Hematopoietic multipotent progenitor cell treated with erythropoietin and hydrocortisone succinate and interleukin-3 and kit ligand, for 4 days (in vitro differentiated cells): ENCODE measurements around the gene SH3PXD2B.
"Not testable (repeated sequence)": the region's sequence is repeated elsewhere in the genome, so short reads cannot be mapped to it uniquely, and the experiment has no call there.

ENCODE experiments used
- DNase-seq: peaks from one replicate; pipeline ENCODE4 v3.0.0-alpha.2; 2015

SH3PXD2B gene

DNA sequence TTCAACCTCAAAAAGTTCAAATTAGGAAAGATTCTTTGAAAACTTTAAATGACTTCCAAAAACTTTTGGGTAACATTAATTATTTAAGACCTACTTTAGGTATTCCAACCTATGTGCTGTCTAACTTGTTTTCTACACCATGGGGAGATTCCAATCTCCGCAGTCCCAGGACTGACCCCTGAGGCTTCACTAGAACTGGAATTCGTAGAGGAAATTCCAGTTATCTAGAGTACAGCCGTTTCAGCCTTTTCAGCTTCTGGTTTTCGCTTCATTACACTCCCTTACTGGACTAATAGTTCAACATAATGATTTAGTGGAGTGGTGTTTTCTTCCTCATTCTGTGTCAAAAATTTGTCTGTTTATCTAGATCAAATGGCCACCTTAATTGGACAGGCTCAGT is 55.7 kb downstream of the SH3PXD2B start:
- DNase-seq, result not testable (repeated sequence)

GRCh38 chr5:172396994-172397393 is 57.3 kb downstream of the SH3PXD2B start:
- not testable (repeated sequence) for DNase-seq

GRCh38 chr5:172396220-172396619 is 58.1 kb downstream of the SH3PXD2B start:
- no peak for DNase-seq

DNA sequence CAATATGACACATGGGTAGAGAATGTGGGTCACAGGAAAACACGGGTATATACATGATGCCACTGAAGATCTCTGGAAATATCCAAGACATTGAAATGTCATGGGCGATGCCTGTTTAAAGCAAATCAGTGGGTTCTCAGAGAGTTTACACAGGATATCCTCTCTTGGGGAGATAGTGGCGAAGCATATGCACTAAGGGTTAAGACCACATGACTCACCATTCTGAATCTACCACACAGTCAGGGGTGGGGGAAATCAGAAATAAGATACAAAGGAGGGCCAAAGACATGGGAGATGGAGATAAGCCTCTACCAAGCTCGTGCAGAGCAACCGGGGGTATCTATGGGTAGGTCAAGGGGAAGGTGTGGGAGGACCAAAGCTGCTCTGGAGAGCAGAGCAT is 58.8 kb downstream of the SH3PXD2B start:
- DNase-seq, result peak; percentile 90

GRCh38 chr5:172389578-172390112 is 64.7 kb downstream of the SH3PXD2B start:
- DNase-seq, result peak; percentile 42

- DNase-seq, result no peak
Measured at GRCh38 chr5:172388246-172388733, 66.0 kb downstream of the SH3PXD2B start.

- no peak for DNase-seq
Measured at GRCh38 chr5:172385707-172386106, 68.6 kb downstream of the SH3PXD2B start.

- no peak for DNase-seq
Measured at GRCh38 chr5:172385010-172385563, 69.2 kb downstream of the SH3PXD2B start.

- DNase-seq, result no peak
Measured at GRCh38 chr5:172383191-172383802, 71.0 kb downstream of the SH3PXD2B start.

- no peak for DNase-seq
Measured at GRCh38 chr5:172380987-172381643, 73.2 kb downstream of the SH3PXD2B start.

GRCh38 chr5:172380301-172380986 is 73.9 kb downstream of the SH3PXD2B start:
- no peak for DNase-seq

DNA sequence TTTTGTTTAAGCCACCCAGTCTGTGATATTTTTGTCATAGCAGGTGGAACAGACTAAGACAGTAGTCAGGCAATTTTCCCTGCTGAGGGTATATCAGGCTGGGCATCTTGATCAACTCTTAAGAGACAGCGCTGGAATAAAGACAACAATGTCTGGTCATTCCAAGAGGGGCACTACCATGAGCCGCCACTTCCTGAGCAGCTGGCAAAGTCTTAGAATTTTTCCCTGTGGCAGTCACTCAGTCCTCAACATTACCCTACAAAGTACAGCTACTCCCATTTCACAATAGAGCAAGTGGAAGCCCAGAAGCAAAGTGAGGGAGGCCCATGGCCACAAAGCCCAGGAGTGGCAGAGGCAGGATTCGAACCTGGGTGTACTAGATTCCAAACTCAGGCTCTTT is 74.8 kb downstream of the SH3PXD2B start:
- DNase-seq, result no peak

GRCh38 chr5:172377856-172378255 is 76.5 kb downstream of the SH3PXD2B start:
- peak; percentile 29 for DNase-seq

DNA sequence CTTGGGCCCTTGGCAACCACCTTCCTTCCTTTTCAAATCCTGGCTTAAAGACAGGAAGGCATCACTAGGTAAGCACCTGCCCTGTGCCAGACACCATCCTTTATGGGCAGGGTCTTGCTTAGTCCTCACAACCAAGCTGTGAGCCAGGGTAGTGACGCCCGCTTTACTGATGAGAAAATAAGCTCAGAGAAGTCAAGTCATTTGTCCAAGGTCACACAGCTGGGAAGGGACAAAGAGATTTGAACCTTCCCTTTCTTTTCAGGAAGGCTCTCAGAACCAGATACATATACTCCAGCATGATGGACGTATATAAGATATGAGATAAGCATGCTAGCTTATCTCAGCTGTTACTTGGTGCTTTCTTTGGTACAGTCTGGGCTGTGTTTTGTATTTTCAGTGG is 76.9 kb downstream of the SH3PXD2B start:
- DNase-seq, result no peak

GRCh38 chr5:172374783-172375182 is 79.5 kb downstream of the SH3PXD2B start:
- DNase-seq, result no peak

GRCh38 chr5:172373680-172374079 is 80.6 kb downstream of the SH3PXD2B start:
- DNase-seq, result no peak

DNA sequence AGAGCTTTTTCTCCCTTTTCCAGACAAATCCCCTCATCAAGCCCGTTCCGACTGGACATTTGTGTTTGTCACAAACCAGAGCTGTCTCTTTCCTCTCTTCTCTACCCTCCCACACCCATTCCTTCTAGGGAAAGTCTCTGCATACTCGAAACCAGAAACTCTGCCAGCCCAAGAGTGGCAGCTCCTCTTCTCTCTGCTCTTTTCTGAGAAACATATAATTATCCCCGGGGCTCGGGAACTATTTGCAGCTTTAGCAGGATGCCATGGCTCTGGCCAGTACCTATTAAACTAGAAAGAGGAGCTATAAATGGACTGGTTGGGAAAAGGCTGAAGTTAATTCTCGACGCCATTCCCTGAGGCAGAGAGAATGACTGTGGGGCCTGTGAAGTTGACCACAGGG is 82.6 kb downstream of the SH3PXD2B start:
- DNase-seq, result no peak

GRCh38 chr5:172370648-172371545 is 83.4 kb downstream of the SH3PXD2B start:
- DNase-seq, result peak; percentile 70

- no peak for DNase-seq
Measured at GRCh38 chr5:172370237-172370640, 84.1 kb downstream of the SH3PXD2B start.

DNA sequence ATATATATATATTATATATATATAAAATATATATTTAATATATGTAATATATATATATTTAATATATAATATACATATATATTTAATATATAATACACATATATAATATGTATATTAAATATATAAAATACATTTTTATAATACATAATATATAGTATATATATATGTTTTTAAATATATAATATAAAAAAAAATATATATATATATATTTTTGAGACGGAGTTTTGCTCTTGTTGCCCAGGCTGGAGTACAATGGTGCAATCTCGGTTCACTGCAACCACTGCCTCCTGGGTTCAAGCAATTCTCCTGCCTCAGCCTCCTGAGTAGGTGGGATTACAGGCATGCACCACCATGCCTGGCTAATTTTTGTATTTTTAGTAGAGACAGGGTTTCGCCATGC is 85.6 kb downstream of the SH3PXD2B start:
- DNase-seq, result not testable (repeated sequence)

DNA sequence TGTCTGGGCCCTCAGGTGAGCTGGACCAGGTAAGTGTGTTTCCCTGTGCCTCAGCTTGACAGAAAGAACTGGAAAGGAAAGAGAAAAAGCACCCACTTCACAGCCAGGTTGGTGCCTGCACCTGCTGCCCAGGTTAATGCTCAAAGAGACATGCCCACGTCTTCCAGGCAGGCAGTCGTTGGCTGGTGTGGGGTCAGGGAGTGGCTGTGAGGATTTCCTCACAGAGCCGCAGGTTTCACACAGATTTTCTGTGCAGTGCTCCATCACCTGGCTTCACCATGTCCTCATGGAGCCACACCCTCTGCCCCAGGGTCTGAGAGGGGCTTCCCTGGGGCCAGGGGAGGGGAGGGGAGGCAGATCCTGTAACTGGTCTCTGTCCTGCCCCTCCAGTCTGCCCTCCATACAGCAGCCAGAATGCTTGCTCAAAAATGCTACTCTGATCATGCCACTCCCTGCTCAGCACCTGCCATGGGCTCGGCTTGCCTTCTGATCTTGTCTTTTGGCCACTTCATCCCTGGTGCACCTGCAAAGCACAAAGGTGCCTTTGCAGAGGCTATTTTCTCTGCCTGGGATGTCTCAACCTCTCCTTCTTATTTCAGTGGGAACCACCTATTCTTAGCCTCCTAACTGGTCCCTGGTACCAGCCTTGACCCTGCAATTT is 88.2 kb downstream of the SH3PXD2B start:
- DNase-seq, result no peak

DNA sequence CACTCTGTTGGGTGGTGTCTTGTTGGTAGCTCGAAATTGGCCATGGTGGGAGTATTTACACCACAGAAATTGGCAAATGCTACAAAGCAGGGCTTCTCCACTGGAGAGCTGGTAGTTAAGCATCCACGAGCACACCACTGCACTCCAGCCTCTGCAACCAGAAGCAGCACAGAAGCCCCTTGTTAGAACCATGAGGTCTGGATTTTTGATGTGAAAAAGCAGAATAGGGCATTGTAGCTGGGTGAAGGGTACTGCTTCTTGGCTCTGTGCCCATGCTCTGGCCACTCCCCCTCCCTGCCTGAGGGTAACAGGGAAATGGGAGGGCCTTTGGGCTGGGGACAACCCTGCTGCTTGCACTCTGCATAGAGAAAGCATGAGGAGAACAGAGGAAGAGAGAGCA is 89.6 kb downstream of the SH3PXD2B start:
- peak; percentile 58 for DNase-seq
